ENCODE data around the gene PCK2. TPM values are rescaled to one million over a fixed set of nuclear protein-coding genes. Genes with fewer than 3 reads are reported as not detected.

The PCK2 gene
- total and polyA plus RNA-seq, 2 of the 13 experiments (the other 11 are each of a cell fraction or from before 2014, with no cell fraction given): 129 to 272 TPM

DNA sequence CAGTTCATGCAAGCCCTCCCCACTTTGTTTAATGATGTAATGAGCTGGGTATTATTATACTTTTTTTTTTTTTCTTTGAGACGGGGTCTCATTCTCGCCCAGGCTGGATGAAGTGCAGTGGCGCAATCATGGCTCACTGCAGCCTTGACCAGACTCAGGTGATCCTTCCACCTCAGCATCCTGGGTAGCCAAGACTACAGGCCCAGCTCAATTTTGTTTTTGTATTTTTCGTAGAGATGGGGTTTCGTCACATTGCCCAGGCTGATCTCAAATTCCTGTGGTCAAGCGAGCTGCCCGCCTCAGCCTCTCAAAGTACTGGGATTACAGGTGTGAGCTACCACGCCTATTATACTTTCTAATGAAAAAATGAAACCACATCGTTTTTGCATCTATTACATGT, 15.9 kb downstream of the PCK2 start (continued):
- TF ChIP-seq ZNF740 (CRISPR knock-in tag; IDR thresholded peaks at IDR 0.05) (no peak), ZEB1 (IDR thresholded peaks at IDR 0.05; ENCODE audit: insufficient replicate concordance, low read depth) (no peak), ZKSCAN8 (CRISPR knock-in tag; IDR thresholded peaks at IDR 0.05; ENCODE audit: borderline replicate concordance) (no peak), ZBTB40 (IDR thresholded peaks at IDR 0.05) (no peak), ZBTB40 (CRISPR knock-in tag; IDR thresholded peaks at IDR 0.05) (no peak), TCF7L2 (IDR thresholded peaks at IDR 0.05; ENCODE audit: low read depth, low read length) (no peak), NR2C2 (CRISPR knock-in tag; IDR thresholded peaks at IDR 0.05; ENCODE audit: borderline replicate concordance) (no peak; the same call in 1 of the 2 replicates), RXRB (CRISPR knock-in tag; IDR thresholded peaks at IDR 0.05; ENCODE audit: borderline replicate concordance) (no peak), CC2D1A (CRISPR knock-in tag; IDR thresholded peaks at IDR 0.05) (no peak), ZSCAN21 (CRISPR knock-in tag; IDR thresholded peaks at IDR 0.05; ENCODE audit: borderline replicate concordance) (no peak), XRCC5 (optimal IDR thresholded peaks at IDR 0.05; ENCODE audit: low read length) (no peak), XBP1 (CRISPR knock-in tag; IDR thresholded peaks at IDR 0.05) (no peak), SMC3 (IDR thresholded peaks at IDR 0.05; ENCODE audit: low read length) (no peak)
- TF ChIP-seq, protein P1, sequence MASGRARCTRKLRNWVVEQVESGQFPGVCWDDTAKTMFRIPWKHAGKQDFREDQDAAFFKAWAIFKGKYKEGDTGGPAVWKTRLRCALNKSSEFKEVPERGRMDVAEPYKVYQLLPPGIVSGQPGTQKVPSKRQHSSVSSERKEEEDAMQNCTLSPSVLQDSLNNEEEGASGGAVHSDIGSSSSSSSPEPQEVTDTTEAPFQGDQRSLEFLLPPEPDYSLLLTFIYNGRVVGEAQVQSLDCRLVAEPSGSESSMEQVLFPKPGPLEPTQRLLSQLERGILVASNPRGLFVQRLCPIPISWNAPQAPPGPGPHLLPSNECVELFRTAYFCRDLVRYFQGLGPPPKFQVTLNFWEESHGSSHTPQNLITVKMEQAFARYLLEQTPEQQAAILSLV (CRISPR knock-in tag; IDR thresholded peaks at IDR 0.05; ENCODE audit: borderline replicate concordance): no peak
- TF ChIP-seq, protein P2, sequence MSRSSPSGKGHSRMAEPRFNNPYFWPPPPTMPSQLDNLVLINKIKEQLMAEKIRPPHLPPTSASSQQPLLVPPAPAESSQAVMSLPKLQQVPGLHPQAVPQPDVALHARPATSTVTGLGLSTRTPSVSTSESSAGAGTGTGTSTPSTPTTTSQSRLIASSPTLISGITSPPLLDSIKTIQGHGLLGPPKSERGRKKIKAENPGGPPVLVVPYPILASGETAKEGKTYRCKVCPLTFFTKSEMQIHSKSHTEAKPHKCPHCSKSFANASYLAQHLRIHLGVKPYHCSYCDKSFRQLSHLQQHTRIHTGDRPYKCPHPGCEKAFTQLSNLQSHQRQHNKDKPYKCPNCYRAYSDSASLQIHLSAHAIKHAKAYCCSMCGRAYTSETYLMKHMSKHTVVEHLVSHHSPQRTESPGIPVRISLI (CRISPR knock-in tag; IDR thresholded peaks at IDR 0.05; ENCODE audit: borderline replicate concordance): peak; percentile 77; the same call in 1 of the 2 replicates
- TF ChIP-seq, protein P3, sequence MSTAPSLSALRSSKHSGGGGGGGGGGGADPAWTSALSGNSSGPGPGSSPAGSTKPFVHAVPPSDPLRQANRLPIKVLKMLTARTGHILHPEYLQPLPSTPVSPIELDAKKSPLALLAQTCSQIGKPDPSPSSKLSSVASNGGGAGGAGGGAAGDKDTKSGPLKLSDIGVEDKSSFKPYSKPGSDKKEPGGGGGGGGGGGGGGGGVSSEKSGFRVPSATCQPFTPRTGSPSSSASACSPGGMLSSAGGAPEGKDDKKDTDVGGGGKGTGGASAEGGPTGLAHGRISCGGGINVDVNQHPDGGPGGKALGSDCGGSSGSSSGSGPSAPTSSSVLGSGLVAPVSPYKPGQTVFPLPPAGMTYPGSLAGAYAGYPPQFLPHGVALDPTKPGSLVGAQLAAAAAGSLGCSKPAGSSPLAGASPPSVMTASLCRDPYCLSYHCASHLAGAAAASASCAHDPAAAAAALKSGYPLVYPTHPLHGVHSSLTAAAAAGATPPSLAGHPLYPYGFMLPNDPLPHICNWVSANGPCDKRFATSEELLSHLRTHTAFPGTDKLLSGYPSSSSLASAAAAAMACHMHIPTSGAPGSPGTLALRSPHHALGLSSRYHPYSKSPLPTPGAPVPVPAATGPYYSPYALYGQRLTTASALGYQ (CRISPR knock-in tag; IDR thresholded peaks at IDR 0.05): no peak
